H9 (cell line): ENCODE results near the gene HYAL1. TPM values are rescaled to one million over a fixed set of nuclear protein-coding genes. Genes with fewer than 3 reads are reported as not detected.

Experiments
- DNase-seq: peaks from one replicate; pipeline ENCODE4 v3.0.0-alpha.2; 2017
- H2AFZ ChIP-seq: one replicate; pipeline ENCODE4 v1.6.1; 2013; ENCODE audit warnings: mild to moderate bottlenecking, low read length, control low read depth, moderate library complexity
- H2AK5ac ChIP-seq: 2 replicates; pipeline ENCODE4 v1.6.1; 2013; ENCODE audit warnings: low read length, control low read depth, mixed read lengths; ENCODE audit not compliant: insufficient read length
- H2BK120ac ChIP-seq: one replicate; pipeline ENCODE4 v1.6.1; 2013; ENCODE audit warnings: low read depth, mild to moderate bottlenecking, low read length, control low read depth, inconsistent platforms; ENCODE audit not compliant: poor library complexity, severe bottlenecking
- H2BK12ac ChIP-seq: 2 replicates; pipeline ENCODE4 v1.6.1; 2013; ENCODE audit warnings: low read length, control low read depth, mixed read lengths, low read depth; ENCODE audit not compliant: insufficient read length
- H2BK15ac ChIP-seq: 2 replicates; pipeline ENCODE4 v1.6.1; 2013; ENCODE audit warnings: low read depth, low read length, control low read depth
- H2BK20ac ChIP-seq: one replicate; pipeline ENCODE4 v1.6.1; 2013; ENCODE audit warnings: low read depth, mild to moderate bottlenecking, low read length, control low read depth, inconsistent platforms; ENCODE audit not compliant: poor library complexity, severe bottlenecking
- H2BK5ac ChIP-seq: 2 replicates; pipeline ENCODE4 v1.6.1; 2013; ENCODE audit warnings: low read length, control low read depth, mixed read lengths; ENCODE audit not compliant: insufficient read length
- H3K14ac ChIP-seq: 2 replicates; pipeline ENCODE4 v1.6.1; 2013; ENCODE audit warnings: low read length, control low read depth; ENCODE audit not compliant: insufficient read depth
- H3K18ac ChIP-seq: 2 replicates; pipeline ENCODE4 v1.6.1; 2013; ENCODE audit warnings: low read depth, mild to moderate bottlenecking, mixed read lengths, low read length, control low read depth; ENCODE audit not compliant: insufficient read length
- H3K23ac ChIP-seq: 2 replicates; pipeline ENCODE4 v1.6.1; 2013; ENCODE audit warnings: low read length, control low read depth, mixed read lengths, low read depth; ENCODE audit not compliant: insufficient read length
- H3K23me2 ChIP-seq: 2 replicates; pipeline ENCODE4 v1.6.1; 2013; ENCODE audit warnings: low read depth, mild to moderate bottlenecking, mixed read lengths, low read length, control low read depth; ENCODE audit not compliant: insufficient read length, poor library complexity, severe bottlenecking
- H3K27ac ChIP-seq: 2 replicates; pipeline ENCODE4 v1.5.1; 2013; ENCODE audit warnings: low read length, control low read depth, mixed read lengths, low read depth; ENCODE audit not compliant: insufficient read length
- H3K27me3 ChIP-seq: 2 replicates; pipeline ENCODE4 v1.6.1; 2013; ENCODE audit warnings: low read length, control low read depth, inconsistent platforms; ENCODE audit not compliant: insufficient read depth
- H3K4ac ChIP-seq: 2 replicates; pipeline ENCODE4 v1.6.1; 2013; ENCODE audit warnings: low read depth, mild to moderate bottlenecking, control low read depth, inconsistent platforms, low read length, moderate library complexity
- H3K4me1 ChIP-seq: 2 replicates; pipeline ENCODE4 v1.6.1; 2013; ENCODE audit warnings: low read length, control low read depth, inconsistent platforms; ENCODE audit not compliant: insufficient read depth
- H3K4me2 ChIP-seq: 2 replicates; pipeline ENCODE4 v1.6.1; 2013; ENCODE audit warnings: low read length, control low read depth, mixed read lengths; ENCODE audit not compliant: insufficient read length, insufficient read depth
- H3K56ac ChIP-seq: 2 replicates; pipeline ENCODE4 v1.6.1; 2013; ENCODE audit warnings: low read depth, mild to moderate bottlenecking, mixed read lengths, low read length, control low read depth; ENCODE audit not compliant: insufficient read length
- H3K79me1 ChIP-seq: 2 replicates; pipeline ENCODE4 v1.6.1; 2013; ENCODE audit warnings: low read depth, mild to moderate bottlenecking, moderate library complexity, low read length, control low read depth, inconsistent platforms; ENCODE audit not compliant: insufficient read depth, poor library complexity, severe bottlenecking
- H3K79me2 ChIP-seq: 2 replicates; pipeline ENCODE4 v1.6.1; 2013; ENCODE audit warnings: low read length, control low read depth, inconsistent platforms; ENCODE audit not compliant: insufficient read depth
- H3K9ac ChIP-seq: 2 replicates; pipeline ENCODE4 v1.6.1; 2013; ENCODE audit warnings: low read length, control low read depth, mixed read lengths; ENCODE audit not compliant: insufficient read length; ENCODE audit errors: extremely low read depth
- H3K9me3 ChIP-seq: one replicate; pipeline ENCODE4 v1.6.1; 2013; ENCODE audit warnings: low read depth, low read length, inconsistent platforms; ENCODE audit not compliant: control insufficient read depth
- H3T11ph ChIP-seq: one replicate; pipeline ENCODE4 v1.6.1; 2013; ENCODE audit warnings: mild to moderate bottlenecking, low read length, control low read depth, inconsistent platforms
- H4K20me1 ChIP-seq: one replicate; pipeline ENCODE4 v1.6.1; 2013; ENCODE audit not compliant: control insufficient read depth, insufficient read length, insufficient read depth
- H4K5ac ChIP-seq: 2 replicates; pipeline ENCODE4 v1.6.1; 2013; ENCODE audit warnings: low read depth, mild to moderate bottlenecking, mixed read lengths, low read length, control low read depth; ENCODE audit not compliant: insufficient read length
- H4K8ac ChIP-seq: replicated peaks from 2 replicates; pipeline ENCODE4 v1.6.1; 2013; ENCODE audit warnings: low read length, control low read depth, mixed read lengths, low read depth; ENCODE audit not compliant: insufficient read length
- H4K91ac ChIP-seq: 2 replicates; pipeline ENCODE4 v1.6.1; 2013; ENCODE audit warnings: low read depth, mild to moderate bottlenecking, moderate library complexity, mixed read lengths, low read length, control low read depth; ENCODE audit not compliant: insufficient read length
- H3K27ac Mint-ChIP-seq, 3 experiments: 2 replicates in 2 of 3; 3 replicates in 1 of 3; pipeline ENCODE4 v1.8.0; 2020 to 2021; ENCODE audit warnings: mixed read lengths in 3 of 3, mild to moderate bottlenecking in 1 of 3, moderate library complexity in 1 of 3
- H3K27me3 Mint-ChIP-seq: 2 replicates; pipeline ENCODE4 v1.8.0; 2021; ENCODE audit warnings: low read depth, mild to moderate bottlenecking, moderate library complexity, mixed read lengths
- H3K36me3 Mint-ChIP-seq, 3 experiments: 2 replicates in 2 of 3; 3 replicates in 1 of 3; pipeline ENCODE4 v1.8.0; 2020 to 2021; ENCODE audit warnings: low read depth in 3 of 3, mixed read lengths in 3 of 3; ENCODE audit not compliant: insufficient read depth in 1 of 3
- H3K4me1 Mint-ChIP-seq, 2 experiments: 2 replicates each; pipeline ENCODE4 v1.8.0; 2020; ENCODE audit warnings: mixed read lengths in 2 of 2
- H3K4me3 Mint-ChIP-seq, 2 experiments: 2 replicates in 1 of 2; 3 replicates in 1 of 2; pipeline ENCODE4 v1.8.0; 2020 to 2021; ENCODE audit warnings: mild to moderate bottlenecking in 2 of 2, mixed read lengths in 2 of 2, moderate library complexity in 1 of 2
- H3K9me3 Mint-ChIP-seq, 2 experiments: 2 replicates in 1 of 2; 3 replicates in 1 of 2; pipeline ENCODE4 v1.8.0; 2020; ENCODE audit warnings: mild to moderate bottlenecking in 2 of 2, mixed read lengths in 2 of 2, moderate library complexity in 1 of 2
- CTCF ChIP-seq: fragments of 200-600 bp; sonication (generic); conservative IDR thresholded peaks from 3 replicates; pipeline ENCODE4 v1.8.0; 2021; ENCODE audit warnings: antibody characterized with exemption, mild to moderate bottlenecking
- WGBS: extraction: QIAGEN DNeasy Blood & Tissue Kit; methylation state at CpG from one replicate; pipeline ENCODE4 v1.1.7; 2013; ENCODE audit warnings: missing lambda C conversion rate, low lambda C conversion rate, mixed read lengths; ENCODE audit not compliant: insufficient read length; ENCODE audit errors: extremely low coverage; 5-methylcytosine and 5-hydroxymethylcytosine counted together
- total RNA-seq: library from RNA; stranded (reverse); gene quantifications from 2 replicates; pipeline ENCODE4 v1.2.1, GENCODE V29; 2021

Gene HYAL1
- total RNA-seq, 1 experiment from 2014 or later: 2.0 TPM

- H2BK120ac ChIP-seq: no peak overlapping the region
- H3K23ac ChIP-seq: no peak overlapping the region
- H3K14ac ChIP-seq: no peak overlapping the region
- H3K18ac ChIP-seq: no peak overlapping the region
- H2AFZ ChIP-seq: no peak overlapping the region
- H3K4ac ChIP-seq: no peak overlapping the region
- no peak overlapping the region for H3K56ac ChIP-seq
- no peak overlapping the region for H2BK5ac ChIP-seq
- no peak overlapping the region for H2AK5ac ChIP-seq
- no peak overlapping the region for H3T11ph ChIP-seq
- no peak overlapping the region for H2BK15ac ChIP-seq
- H4K91ac ChIP-seq: no peak overlapping the region
- no peak overlapping the region for H3K4me2 ChIP-seq
- H3K27ac ChIP-seq: no peak overlapping the region
- H4K20me1 ChIP-seq: no peaks in the 10 kb centered on the region
- Mint-ChIP-seq H3K36me3 (peaks cover 47 to 54% (median 53%) of the 10 kb centered on the region in 3 experiments), H3K4me1 (peaks cover 22 to 39% of the 10 kb centered on the region in 2 experiments), H3K9me3 (peaks cover 4 to 6% of the 10 kb centered on the region in 2 experiments), H3K27ac (peak overlapping the region in 1 of 3 experiments; percentile 80; a peak in 1 of 7 replicates), H3K4me3 (peak overlapping the region; percentile 19 to 44; a peak in 3 of 5 replicates), H3K27me3 (no peaks in the 10 kb centered on the region)
- no peak overlapping the region for H2BK20ac ChIP-seq
- peaks cover 6% of the 10 kb centered on the region; the same call in 1 of the 2 replicates for H3K4me1 ChIP-seq
- H3K79me1 ChIP-seq: no peaks in the 10 kb centered on the region
- H3K9ac ChIP-seq: no peak overlapping the region
- H4K8ac ChIP-seq: no peak overlapping the region
- H3K27me3 ChIP-seq: no peaks in the 10 kb centered on the region
- H2BK12ac ChIP-seq: no peak overlapping the region
- H3K23me2 ChIP-seq: peaks cover 15% of the 10 kb centered on the region
- H4K5ac ChIP-seq: no peak overlapping the region
- WGBS: no CpG with 5 or more reads among the region's 10 CpGs
- H3K79me2 ChIP-seq: peaks cover 5% of the 10 kb centered on the region; the same call in 1 of the 2 replicates
- no peaks in the 10 kb centered on the region for H3K9me3 ChIP-seq
- DNase-seq: no peak
- TF ChIP-seq CTCF: no peak
Measured at GRCh38 chr3:50318615-50319014, 15.2 kb upstream of the HYAL1 start.
